HCT116 (cell line): ENCODE data around the gene ARHGAP33.

Experiments used
- JUND ChIP-seq: IDR thresholded peaks from 2 replicates; pipeline ENCODE4 v1.6.1; 2012
- TCF7L2 ChIP-seq: IDR thresholded peaks from 2 replicates; pipeline ENCODE4 v1.7.0; 2011; ENCODE audit warnings: borderline replicate concordance, inconsistent platforms; ENCODE audit not compliant: insufficient read depth, insufficient read length; ENCODE audit errors: extremely low read depth
- TF ChIP-seq, protein P1 (sequence below), 3 experiments: fragments of 200-600 bp in 1 of 3; sonication (generic) in 1 of 3; IDR thresholded peaks in 2 of 3; conservative IDR thresholded peaks in 1 of 3; 2 replicates each; pipeline ENCODE4 v1.5.1; 2012 to 2017; ENCODE audit warnings: low read depth in 2 of 3, low read length in 2 of 3, antibody characterized with exemption in 1 of 3, borderline replicate concordance in 1 of 3, control low read depth in 1 of 3, mild to moderate bottlenecking in 1 of 3, mixed read lengths in 1 of 3, mixed run types in 1 of 3, moderate library complexity in 1 of 3; ENCODE audit not compliant: insufficient read depth in 1 of 3

DNA sequence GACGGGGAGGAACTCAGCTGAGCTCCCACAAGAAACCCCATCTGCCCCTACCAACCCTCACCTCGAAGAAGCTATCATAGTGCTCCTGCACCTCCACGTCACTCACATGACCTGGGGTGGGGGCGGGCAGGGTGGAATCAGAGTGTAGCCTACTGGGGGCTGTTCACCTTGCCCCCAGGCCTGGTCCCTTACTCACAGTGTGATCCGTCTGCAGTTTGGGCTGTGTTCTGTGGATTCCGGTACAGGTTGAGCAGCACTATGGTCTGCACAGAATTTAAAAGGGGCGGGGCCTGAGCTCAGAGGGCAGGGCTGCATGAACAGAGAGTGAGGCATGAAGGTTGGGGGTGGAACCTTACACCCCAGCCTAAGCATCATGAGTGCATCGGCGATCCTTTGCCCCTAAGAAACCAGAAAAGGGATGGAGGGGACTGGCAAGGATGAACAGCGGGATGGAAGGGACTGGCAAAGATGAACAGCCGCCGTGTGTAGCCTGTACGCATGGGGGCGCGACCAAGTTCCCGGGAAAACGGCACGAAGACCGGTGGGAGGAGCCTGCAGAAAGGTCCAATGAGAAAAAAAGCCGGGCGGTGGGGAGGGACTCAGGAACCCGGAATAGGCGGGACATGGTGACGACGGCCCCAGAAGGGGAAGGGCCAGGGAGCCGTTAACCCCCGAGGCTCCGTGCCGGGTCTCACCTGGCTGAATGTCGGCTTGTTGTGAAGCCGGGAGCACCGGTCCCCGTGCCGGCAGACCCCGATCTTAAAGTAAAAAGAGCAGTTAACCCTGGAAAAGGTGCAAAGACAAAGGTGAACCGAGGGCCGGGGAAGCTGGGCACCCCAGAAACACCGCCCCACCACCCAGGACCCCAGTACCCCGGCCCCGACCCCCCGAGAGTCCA lies 30.7 kb upstream of the ARHGAP33 start:
- TF ChIP-seq, protein P1, sequence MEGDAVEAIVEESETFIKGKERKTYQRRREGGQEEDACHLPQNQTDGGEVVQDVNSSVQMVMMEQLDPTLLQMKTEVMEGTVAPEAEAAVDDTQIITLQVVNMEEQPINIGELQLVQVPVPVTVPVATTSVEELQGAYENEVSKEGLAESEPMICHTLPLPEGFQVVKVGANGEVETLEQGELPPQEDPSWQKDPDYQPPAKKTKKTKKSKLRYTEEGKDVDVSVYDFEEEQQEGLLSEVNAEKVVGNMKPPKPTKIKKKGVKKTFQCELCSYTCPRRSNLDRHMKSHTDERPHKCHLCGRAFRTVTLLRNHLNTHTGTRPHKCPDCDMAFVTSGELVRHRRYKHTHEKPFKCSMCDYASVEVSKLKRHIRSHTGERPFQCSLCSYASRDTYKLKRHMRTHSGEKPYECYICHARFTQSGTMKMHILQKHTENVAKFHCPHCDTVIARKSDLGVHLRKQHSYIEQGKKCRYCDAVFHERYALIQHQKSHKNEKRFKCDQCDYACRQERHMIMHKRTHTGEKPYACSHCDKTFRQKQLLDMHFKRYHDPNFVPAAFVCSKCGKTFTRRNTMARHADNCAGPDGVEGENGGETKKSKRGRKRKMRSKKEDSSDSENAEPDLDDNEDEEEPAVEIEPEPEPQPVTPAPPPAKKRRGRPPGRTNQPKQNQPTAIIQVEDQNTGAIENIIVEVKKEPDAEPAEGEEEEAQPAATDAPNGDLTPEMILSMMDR (IDR thresholded peaks at IDR 0.05 in 2 of 3, conservative IDR thresholded peaks at IDR 0.05 in 1 of 3; ENCODE audit: borderline replicate concordance in 1 of 3, insufficient read depth in 1 of 3, low read depth in 2 of 3, low read length in 2 of 3): peak in 2 of 3 experiments; percentile 29 to 38; a peak in 1 of 6 replicates
- TF ChIP-seq JUND: no peak
- TF ChIP-seq TCF7L2: peak; percentile 36
